Measurements from ENCODE around the gene EML3. TPM values are rescaled to one million over a fixed set of nuclear protein-coding genes. Genes with fewer than 3 reads are reported as not detected.
A peak's percentile ranks its signal among the peaks of the same experiment; 100 is the strongest.

EML3 gene
- total and polyA plus RNA-seq, 2 of the 13 experiments (the other 11 are each of a cell fraction or from before 2014, with no cell fraction given), result 10.6 to 12.3 TPM

DNA sequence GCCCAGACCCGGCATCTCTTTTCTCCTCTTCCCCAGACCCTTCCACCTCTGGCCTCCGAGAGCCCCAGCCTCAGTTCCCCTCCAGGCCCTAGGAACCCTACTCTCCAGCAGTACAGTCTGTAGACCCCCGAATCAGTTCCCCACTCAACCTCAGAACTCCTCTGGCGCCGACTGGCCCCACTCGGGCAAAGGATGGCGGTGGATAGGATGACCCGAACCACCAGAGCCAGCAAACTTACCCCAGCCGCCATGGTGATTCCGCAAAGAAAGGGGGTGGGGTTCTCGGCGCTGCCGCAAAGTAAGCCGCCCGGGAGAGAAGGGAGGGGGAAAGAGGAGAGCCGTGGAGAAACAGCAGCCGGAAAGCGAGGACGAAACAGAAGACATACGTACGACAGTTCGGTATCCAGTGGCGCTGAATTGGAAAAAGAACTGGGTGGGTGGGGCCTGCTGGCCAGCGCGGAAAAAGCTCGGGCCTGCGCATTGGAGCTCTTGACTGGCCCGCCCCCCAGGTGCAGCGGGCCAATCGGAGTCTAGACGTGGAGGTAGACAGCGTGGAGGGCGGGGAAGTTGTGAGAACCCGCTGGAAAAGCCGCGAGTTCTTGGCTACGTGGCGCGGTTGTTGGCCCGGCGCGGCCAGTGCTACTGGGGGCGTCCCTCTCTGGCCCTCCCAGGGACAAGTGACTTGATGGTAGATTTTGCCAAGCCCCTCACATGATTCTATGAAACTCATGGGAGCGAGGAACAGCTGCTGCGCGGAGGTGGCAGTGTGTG lies 38.8 kb downstream of the EML3 start, which contains the start of gene EEF1G (continued):
- TF ChIP-seq GFI1 (CRISPR knock-in tag; IDR thresholded peaks at IDR 0.05; ENCODE audit: borderline replicate concordance) (no peak), RFX1 (IDR thresholded peaks at IDR 0.05) (peak; percentile 26; the same call in 1 of the 2 replicates), POGZ (CRISPR knock-in tag; IDR thresholded peaks at IDR 0.05) (no peak), ZSCAN5A (CRISPR knock-in tag; IDR thresholded peaks at IDR 0.05; ENCODE audit: borderline replicate concordance) (no peak), LRRFIP1 (CRISPR knock-in tag; conservative IDR thresholded peaks at IDR 0.05) (no peak), TRIM24 (CRISPR knock-in tag; IDR thresholded peaks at IDR 0.05) (no peak), ZMYM3 (CRISPR knock-in tag; IDR thresholded peaks at IDR 0.05) (no peak), ZKSCAN5 (CRISPR knock-in tag; IDR thresholded peaks at IDR 0.05) (no peak; the same call in 1 of the 2 replicates), ZNF792 (CRISPR knock-in tag; IDR thresholded peaks at IDR 0.05) (0 out of 2 replicates have a peak, but pooled peaks have one; percentile 15), POLR2G (IDR thresholded peaks at IDR 0.05; ENCODE audit: low read depth, low read length) (peak; percentile 93), ATF5 (CRISPR knock-in tag; IDR thresholded peaks at IDR 0.05; ENCODE audit: low read depth) (no peak), DNMT1 (CRISPR knock-in tag; IDR thresholded peaks at IDR 0.05) (no peak), KAT2B (IDR thresholded peaks at IDR 0.05; ENCODE audit: borderline replicate concordance, low read depth, low read length) (no peak), RELA (CRISPR knock-in tag; IDR thresholded peaks at IDR 0.05) (0 out of 2 replicates have a peak, but pooled peaks have one; percentile 20), ZNF878 (CRISPR knock-in tag; IDR thresholded peaks at IDR 0.05) (peak; percentile 65; the same call in 1 of the 2 replicates), NBN (conservative IDR thresholded peaks at IDR 0.05) (no peak), ZNF329 (CRISPR knock-in tag; IDR thresholded peaks at IDR 0.05; ENCODE audit: low read depth) (no peak), HDAC1 (CRISPR knock-in tag; IDR thresholded peaks at IDR 0.05) (peak; percentile 12; the same call in 1 of the 2 replicates), GABPA (IDR thresholded peaks at IDR 0.05; ENCODE audit: low read depth, low read length) (no peak), GABPA (CRISPR knock-in tag; IDR thresholded peaks at IDR 0.05; ENCODE audit: low read depth) (peak; percentile 64), PAWR (CRISPR knock-in tag; IDR thresholded peaks at IDR 0.05; ENCODE audit: borderline replicate concordance) (no peak), ZNF460 (CRISPR knock-in tag; IDR thresholded peaks at IDR 0.05; ENCODE audit: borderline replicate concordance) (no peak)
- TF ChIP-seq, protein P1, sequence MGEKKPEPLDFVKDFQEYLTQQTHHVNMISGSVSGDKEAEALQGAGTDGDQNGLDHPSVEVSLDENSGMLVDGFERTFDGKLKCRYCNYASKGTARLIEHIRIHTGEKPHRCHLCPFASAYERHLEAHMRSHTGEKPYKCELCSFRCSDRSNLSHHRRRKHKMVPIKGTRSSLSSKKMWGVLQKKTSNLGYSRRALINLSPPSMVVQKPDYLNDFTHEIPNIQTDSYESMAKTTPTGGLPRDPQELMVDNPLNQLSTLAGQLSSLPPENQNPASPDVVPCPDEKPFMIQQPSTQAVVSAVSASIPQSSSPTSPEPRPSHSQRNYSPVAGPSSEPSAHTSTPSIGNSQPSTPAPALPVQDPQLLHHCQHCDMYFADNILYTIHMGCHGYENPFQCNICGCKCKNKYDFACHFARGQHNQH (CRISPR knock-in tag; IDR thresholded peaks at IDR 0.05), result peak; percentile 67; the same call in 1 of the 2 replicates
- TF ChIP-seq, protein P2, sequence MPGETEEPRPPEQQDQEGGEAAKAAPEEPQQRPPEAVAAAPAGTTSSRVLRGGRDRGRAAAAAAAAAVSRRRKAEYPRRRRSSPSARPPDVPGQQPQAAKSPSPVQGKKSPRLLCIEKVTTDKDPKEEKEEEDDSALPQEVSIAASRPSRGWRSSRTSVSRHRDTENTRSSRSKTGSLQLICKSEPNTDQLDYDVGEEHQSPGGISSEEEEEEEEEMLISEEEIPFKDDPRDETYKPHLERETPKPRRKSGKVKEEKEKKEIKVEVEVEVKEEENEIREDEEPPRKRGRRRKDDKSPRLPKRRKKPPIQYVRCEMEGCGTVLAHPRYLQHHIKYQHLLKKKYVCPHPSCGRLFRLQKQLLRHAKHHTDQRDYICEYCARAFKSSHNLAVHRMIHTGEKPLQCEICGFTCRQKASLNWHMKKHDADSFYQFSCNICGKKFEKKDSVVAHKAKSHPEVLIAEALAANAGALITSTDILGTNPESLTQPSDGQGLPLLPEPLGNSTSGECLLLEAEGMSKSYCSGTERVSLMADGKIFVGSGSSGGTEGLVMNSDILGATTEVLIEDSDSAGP (CRISPR knock-in tag; IDR thresholded peaks at IDR 0.05; ENCODE audit: borderline replicate concordance), result peak; percentile 28; the same call in 1 of the 2 replicates

Measured in HepG2 (cell line).